Fibroblast of the conjunctiva (primary cell): ENCODE results near the gene EPHB1.

Experiments used
- DNase-seq: peaks from one replicate; pipeline ENCODE4 v3.0.0-alpha.2; 2010; ENCODE audit warnings: low read depth

Gene EPHB1

GRCh38 chr3:134850761-134851160, 55.7 kb downstream of the EPHB1 start:
- no peak for DNase-seq

GRCh38 chr3:134852132-134852531, 57.1 kb downstream of the EPHB1 start:
- DNase-seq, result no peak

- no peak for DNase-seq
Measured at GRCh38 chr3:134852893-134853351, 57.9 kb downstream of the EPHB1 start.

- DNase-seq, result no peak
Measured at GRCh38 chr3:134854254-134854653, 59.2 kb downstream of the EPHB1 start.

GRCh38 chr3:134857356-134857755, 62.3 kb downstream of the EPHB1 start:
- no peak for DNase-seq

- no peak for DNase-seq
Measured at GRCh38 chr3:134857776-134858362, 62.8 kb downstream of the EPHB1 start.

- DNase-seq, result no peak
Measured at GRCh38 chr3:134858441-134859035, 63.5 kb downstream of the EPHB1 start.

GRCh38 chr3:134859341-134859740, 64.3 kb downstream of the EPHB1 start:
- no peak for DNase-seq

- DNase-seq, result no peak
Measured at GRCh38 chr3:134860141-134860540, 65.1 kb downstream of the EPHB1 start.

- DNase-seq, result no peak
Measured at GRCh38 chr3:134863915-134864314, 68.9 kb downstream of the EPHB1 start.

GRCh38 chr3:134864636-134865035, 69.6 kb downstream of the EPHB1 start:
- no peak for DNase-seq

GRCh38 chr3:134867277-134867676, 72.2 kb downstream of the EPHB1 start:
- DNase-seq, result no peak

GRCh38 chr3:134869153-134869726, 74.2 kb downstream of the EPHB1 start:
- DNase-seq, result no peak

- no peak for DNase-seq
Measured at GRCh38 chr3:134871818-134872217, 76.8 kb downstream of the EPHB1 start.

- DNase-seq, result no peak
Measured at GRCh38 chr3:134872440-134873388, 77.7 kb downstream of the EPHB1 start.

- no peak for DNase-seq
Measured at GRCh38 chr3:134873789-134874188, 78.7 kb downstream of the EPHB1 start.

- no peak for DNase-seq
Measured at GRCh38 chr3:134874737-134875413, 79.8 kb downstream of the EPHB1 start.

GRCh38 chr3:134876836-134877235, 81.8 kb downstream of the EPHB1 start:
- no peak for DNase-seq

GRCh38 chr3:134877788-134878187, 82.7 kb downstream of the EPHB1 start:
- DNase-seq, result no peak

- DNase-seq, result no peak
Measured at GRCh38 chr3:134879990-134880389, 84.9 kb downstream of the EPHB1 start.

- DNase-seq, result no peak
Measured at GRCh38 chr3:134880431-134880830, 85.4 kb downstream of the EPHB1 start.

GRCh38 chr3:134881305-134881704, 86.2 kb downstream of the EPHB1 start:
- DNase-seq, result no peak
